LNCAP (cell line): ENCODE measurements around the gene PEX7.

Experiments
- CTCF ChIP-seq: fragments of 450-650 bp; IDR thresholded peaks from 2 replicates; pipeline ENCODE4 v1.5.1; 2017; ENCODE audit warnings: mild to moderate bottlenecking

Gene PEX7

GRCh38 chr6:136826216-136826615 is 3.8 kb downstream of the PEX7 start:
- no peak for TF ChIP-seq CTCF

- no peak for TF ChIP-seq CTCF
Observed at GRCh38 chr6:136831873-136832562, 9.6 kb downstream of the PEX7 start.

- no peak for TF ChIP-seq CTCF
Observed at GRCh38 chr6:136840276-136841001, 18.0 kb downstream of the PEX7 start.

- TF ChIP-seq CTCF: no peak
Observed at GRCh38 chr6:136843210-136843609, 20.8 kb downstream of the PEX7 start.

GRCh38 chr6:136846046-136846445 is 23.7 kb downstream of the PEX7 start:
- TF ChIP-seq CTCF: peak; percentile 69

- TF ChIP-seq CTCF: no peak
Observed at GRCh38 chr6:136859430-136859829, 37.0 kb downstream of the PEX7 start.

GRCh38 chr6:136860043-136860442 is 37.7 kb downstream of the PEX7 start:
- TF ChIP-seq CTCF: no peak
